ENCODE data around the gene PLXND1.
A peak's percentile ranks its signal among the peaks of the same experiment; 100 is the strongest.

The PLXND1 gene

DNA sequence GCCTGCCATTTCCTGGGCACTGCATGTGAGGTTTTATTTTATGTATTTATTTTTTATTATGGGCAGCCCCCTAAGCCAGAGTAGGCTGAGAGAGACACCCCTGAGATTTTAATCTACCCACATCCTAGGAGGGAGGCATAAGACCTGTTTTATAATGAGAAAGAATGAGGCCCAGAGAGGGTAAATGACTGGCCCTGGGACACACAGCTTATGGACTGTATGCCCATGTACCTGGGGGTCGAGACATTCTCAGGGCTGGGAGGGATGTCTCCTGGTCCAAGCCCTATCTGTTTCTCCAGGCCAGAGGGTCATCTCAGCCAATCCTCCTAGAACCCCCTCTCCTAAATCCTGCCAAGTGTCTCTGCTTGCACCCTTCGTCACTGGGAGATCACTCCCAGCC, 6.1 kb downstream of the PLXND1 start:
- DNase-seq = no peak

- peak; percentile 42 to 83 for DNase-seq
These were observed 6.9 kb downstream of the PLXND1 start for GRCh38 chr3:129599607-129600006.

GRCh38 chr3:129599073-129599472, 7.4 kb downstream of the PLXND1 start:
- DNase-seq = no peak

- DNase-seq = no peak
These were observed 8.0 kb downstream of the PLXND1 start for GRCh38 chr3:129598484-129598883.

DNA sequence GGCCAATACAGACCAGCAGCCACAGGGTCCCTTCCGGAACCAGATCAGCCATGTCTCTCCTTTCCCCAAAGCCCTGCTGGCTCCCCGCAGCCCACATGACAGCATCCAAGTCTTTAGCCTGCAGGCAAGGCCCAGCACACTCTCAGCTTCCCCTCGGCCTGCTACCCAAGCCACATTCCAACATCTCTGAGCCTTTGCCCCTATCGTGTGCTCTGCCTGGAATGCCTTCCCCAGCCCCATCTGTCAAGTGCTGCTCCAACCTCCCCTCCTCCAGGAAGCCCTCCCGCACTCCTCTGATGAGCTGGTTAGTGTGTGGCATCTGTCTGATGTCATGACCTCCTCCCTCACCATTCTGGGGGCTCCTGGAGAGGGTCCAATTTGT, 8.5 kb downstream of the PLXND1 start:
- DNase-seq = no peak

DNA sequence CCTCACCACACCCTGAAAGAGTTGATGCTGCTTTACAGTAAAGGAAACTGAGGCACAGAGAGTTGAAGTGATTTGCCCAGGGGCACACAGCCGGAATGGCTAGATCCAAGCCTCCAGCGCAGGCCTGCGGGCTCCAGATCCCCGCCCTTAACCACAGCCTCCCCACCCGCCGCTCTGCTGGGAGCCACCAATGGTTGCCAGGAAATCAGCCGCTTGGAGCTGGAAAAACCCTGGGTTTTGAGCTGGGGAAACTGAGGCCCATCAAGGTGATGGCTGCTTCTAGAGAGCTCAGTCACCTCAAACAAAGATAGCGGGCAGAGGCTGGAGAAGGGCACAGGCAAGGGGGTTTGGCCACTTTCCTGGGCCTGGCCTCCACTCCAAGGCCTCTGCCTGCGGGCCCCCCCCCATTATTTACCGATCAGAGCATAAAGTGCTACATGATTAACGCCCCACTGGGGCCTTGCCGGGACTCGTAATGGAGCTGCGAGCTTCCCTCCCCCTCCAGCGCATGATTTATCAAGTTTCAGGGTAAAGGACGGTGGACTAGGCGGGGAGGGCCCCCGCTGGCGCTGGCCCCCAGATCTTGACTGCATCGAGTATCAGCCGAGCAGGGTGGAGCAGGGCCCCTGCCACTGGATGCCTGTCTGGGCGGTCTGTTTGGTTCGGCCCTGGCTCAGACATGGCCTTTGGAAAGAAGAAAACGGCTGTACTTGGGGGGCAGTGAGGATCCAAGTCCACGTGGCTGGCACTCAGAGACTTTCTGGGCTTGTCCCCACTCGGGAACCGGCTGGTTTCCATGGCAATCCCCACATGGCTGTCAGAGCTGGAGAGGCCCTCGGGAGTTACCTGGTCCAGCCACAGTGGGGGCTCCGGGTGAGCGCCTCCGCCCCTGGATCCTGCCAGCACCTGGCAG, 9.1 kb downstream of the PLXND1 start:
- no peak for DNase-seq

DNA sequence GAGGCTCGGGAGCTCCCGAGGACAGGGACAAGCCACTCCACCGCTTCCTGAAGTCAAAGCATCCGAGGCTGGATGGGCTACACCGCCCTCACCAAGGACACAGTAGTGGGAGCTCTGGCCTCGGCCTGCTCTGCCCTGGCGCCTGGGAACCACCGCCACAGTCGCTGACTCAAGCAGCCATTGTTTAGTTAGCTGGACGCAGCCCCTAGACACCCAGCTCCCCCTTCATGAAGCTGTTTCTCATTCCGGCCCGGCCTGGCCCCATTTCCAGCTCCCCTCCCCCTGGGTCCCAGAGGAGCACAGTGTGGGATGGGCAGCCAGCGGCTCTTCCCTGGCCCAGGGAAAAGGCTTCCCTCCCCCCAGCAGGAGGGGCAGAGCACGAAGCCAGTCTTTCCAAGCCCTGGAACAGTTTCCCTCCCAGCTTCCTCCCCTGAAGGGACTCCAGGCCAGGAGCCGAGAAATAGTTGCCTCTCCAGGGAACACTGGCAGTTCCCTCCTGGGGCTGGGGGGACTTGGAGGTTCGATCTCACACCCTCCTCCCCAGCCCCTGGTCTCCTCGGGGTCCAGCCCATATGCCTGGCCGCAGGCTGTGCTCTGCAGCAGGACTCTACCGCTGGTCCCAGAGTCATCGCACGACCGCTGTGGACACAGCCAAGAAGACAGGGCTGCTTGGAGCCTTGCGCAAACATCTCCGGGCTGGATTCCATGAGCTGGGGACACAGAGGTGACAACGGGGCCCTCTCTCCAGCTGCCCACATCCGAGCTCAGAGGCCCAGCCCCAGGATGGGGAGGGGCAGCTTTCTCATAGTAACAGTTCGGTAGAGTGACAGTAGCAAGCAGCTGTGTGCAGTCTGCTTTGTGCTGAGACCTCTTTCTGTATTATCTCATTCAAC, 10.0 kb downstream of the PLXND1 start:
- peak; percentile 22 to 74 for DNase-seq

DNA sequence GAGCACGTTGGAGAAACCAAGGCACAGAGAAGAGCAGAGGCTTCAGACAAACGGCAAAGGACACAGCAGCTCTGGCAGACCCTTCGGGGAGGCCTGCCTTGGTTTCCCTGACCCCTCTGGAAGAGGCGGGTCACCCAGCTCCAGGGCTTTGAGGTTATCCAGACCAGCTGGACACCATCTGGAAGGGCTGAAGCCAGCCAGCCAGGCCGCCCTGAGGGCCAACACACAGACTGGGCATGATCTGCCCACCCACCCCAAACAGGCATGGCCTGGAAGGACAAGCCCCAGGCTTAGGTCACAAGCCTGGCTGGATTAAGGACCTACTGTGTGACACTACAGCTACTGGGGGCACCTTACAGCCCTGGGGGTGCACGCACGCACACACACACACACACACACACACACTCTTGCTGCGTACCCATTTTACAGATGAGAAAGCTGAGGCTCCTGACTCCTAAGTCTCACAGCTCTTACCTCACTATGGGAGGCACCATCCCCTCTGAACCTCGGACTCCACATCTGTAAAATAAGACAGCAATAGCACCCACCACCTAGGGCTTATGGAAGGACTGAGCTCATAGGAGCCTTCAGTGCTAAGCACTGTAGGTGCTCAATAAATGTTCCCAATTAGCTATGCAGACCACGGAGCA, 10.8 kb downstream of the PLXND1 start:
- DNase-seq = no peak

GRCh38 chr3:129594907-129595390, 11.5 kb downstream of the PLXND1 start:
- DNase-seq = no peak

- no peak for DNase-seq
These were observed 12.1 kb downstream of the PLXND1 start for GRCh38 chr3:129594409-129594808.

DNA sequence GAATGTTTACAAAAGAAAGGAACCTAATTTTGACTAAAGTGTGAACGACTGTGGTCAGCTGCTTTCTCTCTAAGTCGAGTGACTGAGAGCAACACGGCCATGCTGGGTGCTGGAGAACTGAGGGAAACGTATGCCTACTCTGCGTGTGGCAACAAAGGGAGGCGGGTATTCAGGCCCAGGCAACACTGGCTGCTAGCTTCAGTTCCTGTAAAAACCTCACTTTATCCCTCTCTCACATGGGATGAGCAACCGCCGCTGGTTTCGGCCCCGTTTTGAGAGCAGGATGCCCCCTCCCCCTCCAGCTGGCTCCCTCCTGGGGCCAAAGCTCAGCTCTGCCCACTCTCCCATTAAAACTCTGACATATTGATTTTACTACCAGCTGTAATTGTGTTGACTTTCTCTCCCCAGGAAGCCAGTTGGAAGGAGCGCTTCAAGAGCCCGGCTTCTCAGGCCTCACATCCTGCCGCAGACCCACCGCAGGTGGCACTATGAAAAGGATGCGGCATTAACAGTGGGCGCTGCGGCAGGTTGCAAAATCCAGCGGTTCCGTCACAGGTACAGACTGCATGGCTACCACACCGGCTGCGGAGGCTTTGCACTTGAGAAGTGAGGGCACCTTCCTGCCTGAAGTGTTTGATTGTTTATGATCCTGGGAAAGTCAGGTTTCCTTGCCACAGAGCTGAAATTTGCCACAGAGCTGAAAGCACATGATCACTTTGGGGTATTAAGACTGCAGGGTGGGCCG, 12.7 kb downstream of the PLXND1 start:
- DNase-seq = peak in 1 of 2 donors; percentile 54

DNA sequence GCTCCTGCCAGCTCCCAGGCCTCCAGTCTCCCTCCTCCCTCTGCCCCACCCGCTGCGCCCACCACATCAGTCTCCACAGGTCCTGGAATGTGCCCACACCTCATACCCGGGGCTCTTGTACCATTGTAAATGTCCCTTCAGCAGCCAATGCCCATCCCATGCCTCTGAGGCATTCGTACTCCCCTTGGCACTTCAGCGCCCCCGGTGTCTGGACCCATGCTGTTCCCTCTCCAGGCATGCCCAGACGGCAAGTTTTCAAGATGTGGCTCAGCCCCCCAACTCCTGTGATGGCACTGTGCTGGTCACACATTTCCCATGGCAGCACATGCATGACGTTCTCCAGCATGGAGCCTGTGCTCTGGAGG, 13.3 kb downstream of the PLXND1 start:
- DNase-seq = no peak

GRCh38 chr3:129592381-129593131, 13.9 kb downstream of the PLXND1 start:
- peak in 1 of 2 donors; percentile 16 for DNase-seq

GRCh38 chr3:129591932-129592331, 14.5 kb downstream of the PLXND1 start:
- DNase-seq = no peak

DNA sequence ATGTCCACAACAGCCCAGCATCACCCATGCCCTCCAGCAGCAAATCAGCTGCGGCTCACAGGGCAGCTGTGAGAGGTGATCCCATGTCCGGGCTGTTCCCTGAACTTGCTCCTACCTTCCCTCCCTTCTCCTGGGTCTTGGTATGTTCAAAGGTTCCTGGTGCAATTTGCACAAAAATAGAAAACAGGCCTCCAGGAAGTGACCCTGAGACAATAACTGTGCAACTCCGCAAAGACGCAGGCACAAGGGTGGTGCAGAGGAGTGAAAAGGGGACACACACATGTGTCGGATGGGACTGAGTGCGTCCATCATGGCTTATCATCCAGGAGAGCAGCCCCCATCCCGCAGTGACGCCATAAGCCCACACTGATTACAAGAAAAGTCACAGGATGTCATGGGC, 16.3 kb downstream of the PLXND1 start:
- DNase-seq = no peak

- no peak for DNase-seq
These were observed 18.8 kb downstream of the PLXND1 start for GRCh38 chr3:129587566-129588210.

DNA sequence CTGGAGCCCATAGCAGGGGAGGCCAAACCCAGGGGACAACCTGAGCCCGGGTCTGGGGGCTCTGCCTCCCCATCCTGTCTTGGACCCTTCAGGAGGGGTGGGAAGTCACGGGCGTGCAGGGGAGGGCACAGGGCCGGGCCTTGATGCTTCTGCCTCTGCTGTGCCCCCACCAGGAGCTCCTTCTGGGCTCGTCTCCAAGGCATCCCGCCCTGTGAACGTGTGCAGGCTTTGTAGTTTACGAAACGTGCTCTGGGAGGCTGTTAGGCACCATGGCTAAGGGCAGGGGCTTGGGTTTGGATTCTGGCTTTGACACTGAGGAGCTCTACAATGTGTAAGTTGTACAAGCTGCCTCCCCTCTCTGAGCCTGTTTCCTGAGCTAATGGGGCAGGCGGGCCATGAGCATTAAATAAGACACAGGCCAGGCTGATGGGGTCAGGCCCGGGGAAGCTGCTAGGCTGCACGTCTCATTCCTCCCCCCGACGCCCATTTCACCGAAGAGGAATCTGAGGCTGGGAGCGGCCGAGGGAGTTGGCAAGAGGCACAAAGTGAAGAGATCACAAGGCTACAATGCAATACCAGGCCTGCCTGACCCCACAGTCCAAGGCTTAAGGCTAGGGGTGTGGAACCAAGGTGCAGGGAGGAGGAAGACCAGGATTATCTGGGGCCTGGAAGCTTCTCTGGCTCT, 19.6 kb downstream of the PLXND1 start:
- DNase-seq = no peak

DNA sequence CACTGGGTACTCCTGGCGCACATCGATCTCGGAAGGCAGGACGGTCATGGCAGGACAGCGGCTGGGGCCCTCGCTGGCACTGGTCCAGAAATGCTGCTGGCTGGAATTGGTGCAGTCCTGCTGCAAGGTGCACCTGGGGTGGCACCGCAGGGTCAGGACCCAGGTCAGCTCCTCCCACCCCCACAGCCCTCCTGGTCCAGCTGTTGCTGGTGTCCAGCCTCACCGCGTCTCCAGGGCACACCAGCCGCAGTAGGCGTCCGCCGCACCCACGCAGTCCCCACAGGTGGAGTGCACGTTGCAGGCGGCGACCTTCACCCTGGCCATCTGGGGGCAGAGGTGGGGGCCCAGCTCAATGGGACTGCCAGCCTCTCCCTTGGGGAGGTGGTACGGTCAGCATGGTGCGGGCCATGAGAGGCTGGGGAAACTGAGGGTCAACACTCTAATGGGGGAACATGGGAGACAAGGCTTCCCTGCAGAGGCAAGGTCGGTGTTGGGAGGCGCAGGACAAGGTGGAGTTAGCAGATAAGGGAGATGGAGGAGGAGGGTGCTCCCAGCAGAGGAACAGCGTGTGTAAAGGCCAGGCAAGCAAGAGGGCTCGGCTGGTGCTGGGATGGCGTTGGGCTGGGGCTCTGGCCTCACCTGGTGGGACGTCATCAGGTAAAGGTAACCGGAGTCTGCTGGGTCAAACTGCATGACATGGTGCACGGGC, 20.4 kb downstream of the PLXND1 start:
- DNase-seq = no peak

DNA sequence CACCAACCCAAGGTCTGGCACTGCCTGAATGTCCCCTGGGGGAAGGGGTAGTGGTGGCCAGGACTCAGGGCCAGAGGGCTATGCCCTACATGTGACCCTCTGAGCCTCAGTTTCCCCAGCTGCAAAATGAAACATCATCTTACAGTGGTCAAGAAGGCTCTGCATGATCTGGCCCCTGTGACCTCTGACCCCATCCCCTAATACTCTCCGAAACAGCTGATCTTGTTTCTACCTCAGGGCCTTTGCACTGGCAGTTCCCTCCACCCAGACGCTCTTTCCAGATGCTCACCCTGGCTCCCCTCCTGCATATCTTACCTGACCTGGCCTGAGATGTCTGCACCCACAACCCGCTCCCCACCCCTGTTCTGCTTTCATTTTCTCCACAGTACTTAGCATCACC, 21.8 kb downstream of the PLXND1 start:
- no peak for DNase-seq

- DNase-seq = no peak
These were observed 23.2 kb downstream of the PLXND1 start for GRCh38 chr3:129583289-129583688.

Data from bone marrow (tissue), 2 donors.